ENCODE measurements around the gene PDE6B.

DNA sequence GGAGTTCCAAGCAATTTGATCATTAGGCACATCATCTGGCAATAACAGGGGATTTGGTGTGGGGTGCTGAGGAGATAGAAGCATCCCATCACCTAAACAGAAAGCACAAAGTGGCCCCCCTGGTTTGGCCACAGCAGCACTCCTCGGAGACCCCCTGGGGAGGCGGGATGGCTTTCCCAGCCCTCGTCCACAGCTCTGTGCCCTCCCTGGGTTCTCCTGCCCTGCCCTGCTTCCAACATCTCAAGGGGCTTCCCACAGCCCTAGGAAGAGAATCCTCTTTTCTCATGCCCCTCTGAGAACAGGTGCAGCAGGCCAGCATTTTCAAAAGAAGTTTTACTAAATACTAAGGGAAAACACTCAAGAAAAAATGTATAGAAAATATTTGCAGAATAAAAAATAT lies 35.9 kb downstream of the PDE6B start:
- TF ChIP-seq, protein P1, sequence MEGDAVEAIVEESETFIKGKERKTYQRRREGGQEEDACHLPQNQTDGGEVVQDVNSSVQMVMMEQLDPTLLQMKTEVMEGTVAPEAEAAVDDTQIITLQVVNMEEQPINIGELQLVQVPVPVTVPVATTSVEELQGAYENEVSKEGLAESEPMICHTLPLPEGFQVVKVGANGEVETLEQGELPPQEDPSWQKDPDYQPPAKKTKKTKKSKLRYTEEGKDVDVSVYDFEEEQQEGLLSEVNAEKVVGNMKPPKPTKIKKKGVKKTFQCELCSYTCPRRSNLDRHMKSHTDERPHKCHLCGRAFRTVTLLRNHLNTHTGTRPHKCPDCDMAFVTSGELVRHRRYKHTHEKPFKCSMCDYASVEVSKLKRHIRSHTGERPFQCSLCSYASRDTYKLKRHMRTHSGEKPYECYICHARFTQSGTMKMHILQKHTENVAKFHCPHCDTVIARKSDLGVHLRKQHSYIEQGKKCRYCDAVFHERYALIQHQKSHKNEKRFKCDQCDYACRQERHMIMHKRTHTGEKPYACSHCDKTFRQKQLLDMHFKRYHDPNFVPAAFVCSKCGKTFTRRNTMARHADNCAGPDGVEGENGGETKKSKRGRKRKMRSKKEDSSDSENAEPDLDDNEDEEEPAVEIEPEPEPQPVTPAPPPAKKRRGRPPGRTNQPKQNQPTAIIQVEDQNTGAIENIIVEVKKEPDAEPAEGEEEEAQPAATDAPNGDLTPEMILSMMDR (IDR thresholded peaks at IDR 0.05), result no peak
- no peak for TF ChIP-seq POLR2A (IDR thresholded peaks at IDR 0.05)

All from thyroid gland (tissue), 4 donors.